D721Med (cell line): ENCODE results near the gene LZTS2.
A peak's percentile ranks its signal among the peaks of the same experiment; 100 is the strongest.

Experiments used
- DNase-seq: peaks from one replicate; pipeline ENCODE4 v3.0.0; 2011; ENCODE audit warnings: low spot score; ENCODE audit not compliant: insufficient read length
- FAIRE-seq: peaks from 2 replicates; lab custom pipeline; 2011; peaks lifted over from hg19 to GRCh38; lab: Jason Lieb, UNC
- TF ChIP-seq, protein P1 (sequence below): IDR thresholded peaks from 2 replicates; pipeline ENCODE4 v1.5.1; 2012; ENCODE audit warnings: mild to moderate bottlenecking, control low read depth; ENCODE audit not compliant: insufficient read depth; ENCODE audit errors: missing control alignments

Gene LZTS2

DNA sequence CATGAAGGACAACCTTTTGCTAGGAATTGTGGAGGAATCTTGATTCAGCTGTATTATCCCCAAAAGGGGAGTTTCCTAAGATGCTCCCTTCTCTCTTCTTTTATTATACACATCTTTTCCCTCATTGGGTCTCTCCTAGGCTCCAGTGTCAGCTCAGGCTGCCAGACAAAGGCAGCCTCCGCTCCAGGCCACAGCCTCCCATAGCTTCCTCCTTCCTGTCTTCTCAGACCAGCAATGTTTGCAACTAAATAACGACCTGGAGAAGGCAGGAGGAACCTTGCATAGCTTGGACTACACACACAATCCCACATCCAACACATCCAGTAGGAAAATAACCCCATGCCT, 43.7 kb downstream of the LZTS2 start:
- TF ChIP-seq, protein P1, sequence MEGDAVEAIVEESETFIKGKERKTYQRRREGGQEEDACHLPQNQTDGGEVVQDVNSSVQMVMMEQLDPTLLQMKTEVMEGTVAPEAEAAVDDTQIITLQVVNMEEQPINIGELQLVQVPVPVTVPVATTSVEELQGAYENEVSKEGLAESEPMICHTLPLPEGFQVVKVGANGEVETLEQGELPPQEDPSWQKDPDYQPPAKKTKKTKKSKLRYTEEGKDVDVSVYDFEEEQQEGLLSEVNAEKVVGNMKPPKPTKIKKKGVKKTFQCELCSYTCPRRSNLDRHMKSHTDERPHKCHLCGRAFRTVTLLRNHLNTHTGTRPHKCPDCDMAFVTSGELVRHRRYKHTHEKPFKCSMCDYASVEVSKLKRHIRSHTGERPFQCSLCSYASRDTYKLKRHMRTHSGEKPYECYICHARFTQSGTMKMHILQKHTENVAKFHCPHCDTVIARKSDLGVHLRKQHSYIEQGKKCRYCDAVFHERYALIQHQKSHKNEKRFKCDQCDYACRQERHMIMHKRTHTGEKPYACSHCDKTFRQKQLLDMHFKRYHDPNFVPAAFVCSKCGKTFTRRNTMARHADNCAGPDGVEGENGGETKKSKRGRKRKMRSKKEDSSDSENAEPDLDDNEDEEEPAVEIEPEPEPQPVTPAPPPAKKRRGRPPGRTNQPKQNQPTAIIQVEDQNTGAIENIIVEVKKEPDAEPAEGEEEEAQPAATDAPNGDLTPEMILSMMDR: no peak
- DNase-seq (no peak), FAIRE-seq (no peak)

DNA sequence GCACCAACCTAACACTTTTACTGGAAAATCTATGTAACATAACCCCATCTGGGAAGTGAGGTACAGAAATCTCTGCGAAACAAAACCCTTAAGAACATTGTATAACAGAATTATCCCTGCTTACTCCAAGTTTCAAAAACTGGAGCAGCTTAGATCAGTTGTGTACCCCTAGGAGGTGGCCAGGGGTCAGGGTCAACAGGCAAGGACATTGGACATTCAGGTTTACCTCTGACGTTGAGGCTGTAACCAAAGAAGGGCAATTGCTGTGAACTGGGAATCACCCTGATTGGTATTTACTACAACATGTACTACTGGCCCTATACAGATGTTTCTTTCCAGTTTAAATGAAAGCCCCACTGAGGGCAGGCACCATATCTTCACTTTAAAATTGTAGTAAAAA, 44.5 kb downstream of the LZTS2 start:
- TF ChIP-seq, protein P1: no peak
- DNase-seq (no peak), FAIRE-seq (no peak)

DNA sequence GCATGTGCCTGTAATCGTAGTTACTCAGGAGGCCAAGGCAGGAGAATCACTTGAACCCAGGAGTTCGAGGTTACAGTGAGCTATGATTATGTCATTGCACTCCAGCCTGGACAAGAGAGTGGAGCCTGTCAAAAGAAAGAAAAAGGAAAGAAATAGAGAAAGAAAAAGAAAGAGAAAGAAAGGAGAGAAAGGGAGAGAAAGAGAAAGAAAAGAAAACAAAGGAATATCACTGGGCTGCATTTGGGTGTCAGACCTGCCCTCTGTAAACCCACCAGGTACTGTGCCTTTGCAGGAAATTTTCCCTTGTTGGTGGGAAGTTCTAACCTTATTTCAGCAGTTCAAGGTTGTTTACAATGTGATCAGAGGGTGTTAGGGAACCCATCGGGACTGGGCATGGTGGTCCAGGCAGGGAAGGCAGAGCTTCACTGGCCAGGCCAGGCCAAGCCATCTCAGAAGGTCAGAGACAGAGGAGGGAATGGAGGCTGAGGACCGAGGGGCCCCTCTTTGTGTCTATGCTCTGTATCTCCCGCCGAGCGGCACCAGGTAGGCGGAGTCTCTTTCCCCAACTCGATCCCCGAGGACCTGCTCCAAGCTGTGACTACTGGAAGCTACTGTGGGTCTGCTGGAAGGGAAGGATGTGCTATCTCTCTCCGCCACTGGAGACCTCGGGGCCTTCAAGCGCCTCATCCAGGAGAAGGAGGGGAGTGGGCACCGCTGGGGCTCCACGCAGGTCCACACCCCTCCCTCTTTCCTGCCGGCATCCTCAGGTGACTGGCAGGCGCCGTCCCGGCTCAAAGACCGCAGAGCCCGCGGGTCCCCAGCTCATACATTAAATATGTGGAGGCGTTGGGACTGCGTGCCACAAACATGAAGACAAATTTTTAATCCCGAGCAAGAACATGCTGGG, 47.0 kb downstream of the LZTS2 start:
- TF ChIP-seq, protein P1: no peak
- DNase-seq: no peak
- FAIRE-seq: no peak

DNA sequence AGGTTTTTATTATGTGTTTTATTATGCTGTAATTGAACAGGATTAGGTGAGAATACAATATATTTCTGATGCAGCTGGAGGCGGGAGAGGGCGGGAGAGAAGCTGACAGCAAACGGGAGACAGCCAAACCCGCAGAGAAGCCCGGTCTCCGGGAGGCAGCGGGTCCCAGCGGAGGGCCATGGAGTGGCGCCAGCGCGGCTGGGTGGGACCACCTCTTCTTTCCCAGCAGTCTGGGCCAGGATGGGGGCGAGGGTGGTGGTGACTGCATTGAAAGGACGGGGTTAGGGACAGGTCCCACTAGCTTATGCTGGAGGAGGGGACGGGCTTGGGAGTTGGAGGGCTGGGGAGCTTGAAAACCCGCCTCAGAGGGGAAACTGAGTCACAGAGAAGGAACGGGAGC, 47.7 kb downstream of the LZTS2 start:
- no peak for DNase-seq
- no peak for FAIRE-seq

DNA sequence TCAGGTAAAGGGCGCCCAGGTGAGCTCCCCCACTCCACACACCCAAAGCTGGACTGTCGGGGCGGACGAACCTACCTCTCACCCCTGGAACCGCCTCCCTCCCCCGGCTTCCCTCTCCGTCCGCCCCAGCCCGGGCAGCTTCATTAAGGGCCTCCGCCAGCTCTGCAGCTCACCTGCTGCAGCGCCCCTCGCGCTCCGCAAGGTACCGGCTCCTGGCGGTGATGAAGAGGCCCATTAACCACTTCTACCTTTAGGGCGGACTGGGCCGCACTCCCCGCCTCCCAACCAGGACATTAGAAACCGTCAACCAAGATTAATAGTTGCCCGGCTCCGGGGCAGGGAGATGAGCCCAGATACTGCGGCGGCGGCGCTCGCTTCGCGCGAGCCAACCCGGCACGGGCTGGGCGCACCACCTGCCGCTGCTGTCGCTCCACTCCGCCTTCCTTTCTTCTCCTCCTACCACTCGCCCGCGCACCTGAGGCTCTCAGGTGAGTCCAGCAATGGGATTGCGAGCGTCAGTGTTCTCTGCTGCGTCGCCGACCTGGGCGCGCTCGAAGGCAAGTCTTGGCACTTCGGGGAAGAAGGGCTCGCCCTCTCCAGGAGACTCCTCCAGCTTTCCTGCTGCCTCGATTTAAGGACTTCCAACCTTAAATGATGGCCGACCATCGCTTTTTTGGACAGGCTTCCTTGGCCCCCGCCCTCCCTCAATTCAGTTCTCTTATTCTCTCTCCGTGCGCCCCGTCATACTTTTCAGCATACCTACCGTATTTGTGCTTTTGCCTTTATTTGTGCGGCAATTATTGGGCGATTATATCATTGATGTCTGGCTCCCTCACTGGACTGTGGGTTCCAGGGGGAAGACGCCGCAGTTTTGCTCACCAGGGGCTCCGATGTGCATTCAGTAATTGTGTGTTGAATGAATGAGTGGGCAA, 48.6 kb downstream of the LZTS2 start:
- no peak for DNase-seq
- no peak for FAIRE-seq
- TF ChIP-seq, protein P1: no peak

More for the DNA sequence above, 47.7 kb downstream of the LZTS2 start:
- TF ChIP-seq, protein P1: no peak

DNA sequence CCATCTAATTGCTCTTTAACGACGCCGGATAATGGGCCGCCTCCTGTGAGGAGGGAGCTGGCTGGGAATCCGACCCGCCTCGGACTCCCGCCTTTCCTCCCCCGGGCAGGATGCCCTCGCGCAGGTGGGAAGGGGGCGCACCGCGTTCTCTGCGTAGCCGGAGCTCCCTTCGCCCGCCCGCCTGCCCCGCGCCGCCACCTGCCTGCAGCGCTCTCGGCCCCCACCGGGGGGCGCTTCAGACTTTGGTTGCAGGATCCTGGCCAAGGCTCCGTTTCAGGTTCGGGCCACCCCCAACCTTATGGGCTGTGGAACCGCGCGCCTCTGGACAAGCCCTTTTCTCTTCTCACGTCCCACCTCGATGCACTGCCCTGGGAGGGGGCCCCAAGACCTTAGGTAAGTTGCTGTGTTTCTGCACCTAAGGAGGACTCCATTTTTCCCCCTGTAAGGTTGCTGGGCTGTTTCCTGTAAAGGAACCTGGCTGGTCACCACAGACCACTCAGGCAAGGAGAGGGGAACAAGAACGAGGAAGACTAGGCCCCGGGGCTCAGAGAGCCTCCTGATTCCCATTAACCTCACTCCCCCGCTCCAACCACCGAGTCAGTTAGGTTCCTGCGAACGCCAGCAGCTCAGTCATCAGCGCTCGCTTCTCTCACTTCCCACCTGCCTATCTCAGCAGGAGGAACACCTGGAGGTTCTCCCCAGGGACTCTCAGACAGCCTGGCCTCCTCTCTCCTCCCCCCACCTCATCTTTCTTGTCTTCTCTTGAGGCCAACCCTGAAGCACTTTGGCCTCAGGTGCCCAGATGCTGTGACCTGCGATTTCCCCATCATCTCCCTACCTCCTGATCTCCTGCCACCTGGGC, 50.8 kb downstream of the LZTS2 start:
- TF ChIP-seq, protein P1: peak; percentile 56
- no peak for FAIRE-seq
- peak; percentile 79 for DNase-seq
